ENCODE measurements around the gene TRA2B. TPM values are rescaled to one million over a fixed set of nuclear protein-coding genes. Genes with fewer than 3 reads are reported as not detected.

The TRA2B gene
- total and polyA plus RNA-seq, 7 experiments from 2014 or later: 182 to 673 (median 216) TPM

DNA sequence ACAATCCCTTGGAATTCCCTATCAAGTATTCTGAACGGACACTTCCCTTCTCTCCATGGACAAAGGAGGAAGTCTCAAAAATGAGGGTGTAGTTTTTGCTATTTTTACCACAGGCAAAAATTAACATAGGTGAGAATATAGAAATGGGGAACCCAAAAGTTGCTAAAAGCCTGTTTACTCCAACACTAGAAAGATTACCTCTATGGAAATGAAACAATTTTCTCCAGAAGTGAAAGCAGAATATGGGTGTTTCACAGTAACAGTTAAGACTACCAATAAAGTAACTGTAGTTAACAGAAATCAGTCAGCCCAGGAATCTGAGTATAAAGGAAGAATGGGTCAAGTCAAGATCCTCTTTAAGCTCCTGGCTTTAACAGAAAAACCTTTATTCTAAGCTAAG lies 9.3 kb downstream of the TRA2B start:
- peak overlapping the region; percentile 21 for H3K4me3 ChIP-seq (ENCODE audit: low read length)
- POLR2A ChIA-PET: interaction anchor here (1.8 to 3.2 kb wide), 3 partner anchors 8 to 855 kb away, joined by 7 to 39 read pairs (median 8); partner anchors contain the start of genes EIF4A2 and TRA2B

GRCh38 chr3:185927501-185928200 lies 10.2 kb downstream of the TRA2B start:
- peak overlapping the region; percentile 5 for H3K27ac ChIP-seq (ENCODE audit: low read depth, low read length)
- DNase-seq (no peak), ATAC-seq (no peak)
- peaks cover 58 to 74% of the 10 kb centered on the region in 2 donors for H3K4me1 ChIP-seq (ENCODE audit: control insufficient read depth in 2 of 2, insufficient read depth in 2 of 2, low read length in 2 of 2)
- ChIA-PET POLR2A (interaction anchor here (1.1 to 3.2 kb wide), 4 partner anchors 9 to 856 kb away, joined by 4 to 39 read pairs (median 8); partner anchors contain the start of genes EIF4A2 and TRA2B), CTCF (interaction anchor here (0.6 to 1.4 kb wide), 4 partner anchors 9 to 688 kb away, joined by 3 to 9 read pairs (median 4); partner anchors contain the start of gene TRA2B)
- Mint-ChIP-seq H3K36me3 (peaks cover 10 to 73% (median 50%) of the 10 kb centered on the region in 5 donors), H3K4me1 (peaks cover 65 to 100% (median 96%) of the 10 kb centered on the region in 7 donors), H3K27me3 (no peaks in the 10 kb centered on the region), H3K27ac (peak overlapping the region in 8 of 9 donors; percentile 18 to 80 (median 67)), H3K9me3 (peaks cover 0 to 1% (median 0%) of the 10 kb centered on the region in 11 donors), H3K4me3 (peak overlapping the region; percentile 12 to 100 (median 100))
- H3K36me3 ChIP-seq (ENCODE audit: control insufficient read depth in 2 of 3, insufficient read depth in 3 of 3, low read length in 3 of 3): peaks cover 28 to 50% (median 45%) of the 10 kb centered on the region in 3 experiments
- intact Hi-C loops (cut with micrococcal nuclease): loop anchor here in 1 of 2 donors (1.0 kb wide), 1 partner anchor 9 kb away; no protein-coding TSS in a partner anchor
- H3K9me3 ChIP-seq (ENCODE audit: control insufficient read depth in 2 of 3, low read length in 3 of 3): no peaks in the 10 kb centered on the region
- peak overlapping the region; percentile 29 for H3K4me3 ChIP-seq (ENCODE audit: low read length)
- no peaks in the 10 kb centered on the region for H3K27me3 ChIP-seq (ENCODE audit: control insufficient read depth in 2 of 2, insufficient read depth in 2 of 2, low read length in 2 of 2)

More for the DNA sequence above, 9.3 kb downstream of the TRA2B start:
- Mint-ChIP-seq H3K27ac (peak overlapping the region; percentile 4 to 91 (median 67)), H3K4me1 (peaks cover 68 to 100% (median 99%) of the 10 kb centered on the region in 7 donors), H3K36me3 (peaks cover 10 to 64% (median 45%) of the 10 kb centered on the region in 5 donors), H3K9me3 (peaks cover 0 to 1% (median 0%) of the 10 kb centered on the region in 11 donors), H3K27me3 (no peaks in the 10 kb centered on the region), H3K4me3 (peak overlapping the region; percentile 31 to 100 (median 100))
- intact Hi-C loops (cut with micrococcal nuclease): loop anchor here in 1 of 2 donors (1.0 kb wide), 1 partner anchor 8 kb away; no protein-coding TSS in a partner anchor
- Histone ChIP-seq H3K36me3 (ENCODE audit: control insufficient read depth in 2 of 3, insufficient read depth in 3 of 3, low read length in 3 of 3) (peaks cover 20 to 42% (median 37%) of the 10 kb centered on the region in 3 experiments), H3K4me1 (ENCODE audit: control insufficient read depth in 2 of 2, insufficient read depth in 2 of 2, low read length in 2 of 2) (peaks cover 60 to 80% of the 10 kb centered on the region in 2 donors), H3K27ac (ENCODE audit: low read depth, low read length) (peak overlapping the region; percentile 27), H3K9me3 (ENCODE audit: control insufficient read depth in 2 of 3, low read length in 3 of 3) (no peaks in the 10 kb centered on the region), H3K27me3 (ENCODE audit: control insufficient read depth in 2 of 2, insufficient read depth in 2 of 2, low read length in 2 of 2) (no peaks in the 10 kb centered on the region)
- ATAC-seq (peak; percentile 8), DNase-seq (no peak)
- CTCF ChIA-PET: interaction anchor here (0.6 to 1.7 kb wide), 3 partner anchors 8 to 687 kb away, joined by 3 to 6 read pairs (median 4); no protein-coding TSS in a partner anchor

DNA sequence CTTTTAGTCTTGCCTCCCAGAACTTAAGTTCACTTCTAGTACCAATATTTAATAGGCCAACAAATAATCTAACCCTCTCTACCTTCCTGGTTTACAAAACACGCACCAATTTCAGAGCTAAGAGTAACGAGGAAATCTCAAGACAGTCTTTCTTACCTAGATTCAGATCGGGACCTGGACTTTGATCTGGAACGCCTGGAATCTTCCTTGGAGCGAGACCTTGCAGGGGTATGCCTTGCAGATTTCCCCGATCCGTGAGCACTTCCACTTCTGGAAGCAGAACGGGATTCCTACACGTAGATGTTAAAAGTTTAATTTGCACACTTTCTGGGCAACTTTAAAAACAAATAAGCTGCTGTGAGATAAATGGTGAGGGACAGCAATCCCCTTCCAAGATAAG lies 11.4 kb downstream of the TRA2B start:
- ATAC-seq (no peak), DNase-seq (no peak)
- no peaks in the 10 kb centered on the region for H3K9me3 Mint-ChIP-seq
- Histone ChIP-seq H3K36me3 (ENCODE audit: control insufficient read depth in 2 of 3, insufficient read depth in 3 of 3, low read length in 3 of 3) (peaks cover 40 to 62% (median 56%) of the 10 kb centered on the region in 3 experiments), H3K4me3 (ENCODE audit: low read length) (no peak overlapping the region), H3K27ac (ENCODE audit: low read depth, low read length) (peak overlapping the region; percentile 5), H3K9me3 (ENCODE audit: control insufficient read depth in 2 of 3, low read length in 3 of 3) (no peaks in the 10 kb centered on the region), H3K27me3 (ENCODE audit: control insufficient read depth in 2 of 2, insufficient read depth in 2 of 2, low read length in 2 of 2) (no peaks in the 10 kb centered on the region), H3K4me1 (ENCODE audit: control insufficient read depth in 2 of 2, insufficient read depth in 2 of 2, low read length in 2 of 2) (peaks cover 50 to 62% of the 10 kb centered on the region in 2 donors)
- H3K4me1 Mint-ChIP-seq: peaks cover 55 to 97% (median 85%) of the 10 kb centered on the region in 7 donors
- ChIA-PET CTCF (no interaction called here), POLR2A (interaction anchor here (1.1 to 1.5 kb wide), 6 partner anchors 8 to 859 kb away, joined by 3 to 8 read pairs (median 4); partner anchors contain the start of gene TRA2B)
- peaks cover 8 to 78% (median 51%) of the 10 kb centered on the region in 5 donors for H3K36me3 Mint-ChIP-seq
- peak overlapping the region in 8 of 9 donors; percentile 18 to 79 (median 56) for H3K27ac Mint-ChIP-seq
- intact Hi-C loops (cut with micrococcal nuclease): no loop called here
- H3K4me3 Mint-ChIP-seq: peak overlapping the region in 9 of 10 donors; percentile 11 to 100 (median 63)
- no peaks in the 10 kb centered on the region for H3K27me3 Mint-ChIP-seq

DNA sequence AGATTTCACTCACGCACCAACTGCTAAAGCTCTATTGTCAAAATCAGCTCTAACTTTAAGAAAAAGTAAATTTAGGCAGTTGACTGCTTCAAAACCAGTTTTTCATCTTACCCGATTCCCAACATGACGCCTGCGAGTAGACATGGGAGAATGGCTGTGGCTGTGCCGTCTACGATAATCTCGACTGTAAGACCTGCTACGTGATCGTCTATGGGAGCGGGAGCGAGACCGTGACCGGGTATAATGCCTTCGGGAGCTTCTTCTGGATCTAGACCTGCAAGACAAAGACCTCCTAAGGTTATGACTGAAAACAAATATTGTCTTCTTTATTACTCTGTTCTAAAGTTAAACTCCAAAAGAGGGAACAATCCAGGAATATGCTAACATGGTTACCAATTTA lies 12.5 kb downstream of the TRA2B start:
- ATAC-seq: no peak
- POLR2A ChIA-PET: interaction anchor here (1.1 to 1.5 kb wide), 3 partner anchors 9 to 13 kb away, joined by 3 to 8 read pairs (median 4); partner anchors contain the start of gene TRA2B
- no peaks in the 10 kb centered on the region for H3K27me3 ChIP-seq (ENCODE audit: control insufficient read depth in 2 of 2, insufficient read depth in 2 of 2, low read length in 2 of 2)
- H3K36me3 Mint-ChIP-seq: peaks cover 6 to 76% (median 52%) of the 10 kb centered on the region in 5 donors
- no peaks in the 10 kb centered on the region for H3K27me3 Mint-ChIP-seq
- H3K4me1 Mint-ChIP-seq: peaks cover 44 to 86% (median 74%) of the 10 kb centered on the region in 7 donors
- H3K9me3 Mint-ChIP-seq: no peaks in the 10 kb centered on the region
- no peak overlapping the region for H3K4me3 ChIP-seq (ENCODE audit: low read length)
- H3K27ac Mint-ChIP-seq: peak overlapping the region in 6 of 9 donors; percentile 29 to 77 (median 66)
- H3K4me3 Mint-ChIP-seq: peak overlapping the region in 5 of 10 donors; percentile 11 to 100 (median 56)
- no peaks in the 10 kb centered on the region for H3K9me3 ChIP-seq (ENCODE audit: control insufficient read depth in 2 of 3, low read length in 3 of 3)
- H3K36me3 ChIP-seq (ENCODE audit: control insufficient read depth in 2 of 3, insufficient read depth in 3 of 3, low read length in 3 of 3): peaks cover 44 to 73% (median 53%) of the 10 kb centered on the region in 3 experiments
- no peak for DNase-seq
- H3K27ac ChIP-seq (ENCODE audit: low read depth, low read length): no peak overlapping the region
- CTCF ChIA-PET: interaction anchor here (1.1 kb wide), 1 partner anchor 692 kb away, joined by 4 read pairs; no protein-coding TSS in a partner anchor
- intact Hi-C loops (cut with micrococcal nuclease): no loop called here
- H3K4me1 ChIP-seq (ENCODE audit: control insufficient read depth in 2 of 2, insufficient read depth in 2 of 2, low read length in 2 of 2): peaks cover 39 to 51% of the 10 kb centered on the region in 2 donors

GRCh38 chr3:185924375-185924774 lies 13.4 kb downstream of the TRA2B start:
- Histone ChIP-seq H3K9me3 (ENCODE audit: control insufficient read depth in 2 of 3, low read length in 3 of 3) (no peaks in the 10 kb centered on the region), H3K36me3 (ENCODE audit: control insufficient read depth in 2 of 3, insufficient read depth in 3 of 3, low read length in 3 of 3) (peaks cover 50 to 83% (median 53%) of the 10 kb centered on the region in 3 experiments), H3K27ac (ENCODE audit: low read depth, low read length) (no peak overlapping the region), H3K4me1 (ENCODE audit: control insufficient read depth in 2 of 2, insufficient read depth in 2 of 2, low read length in 2 of 2) (peaks cover 30 to 42% of the 10 kb centered on the region in 2 donors), H3K27me3 (ENCODE audit: control insufficient read depth in 2 of 2, insufficient read depth in 2 of 2, low read length in 2 of 2) (no peaks in the 10 kb centered on the region), H3K4me3 (ENCODE audit: low read length) (no peak overlapping the region)
- H3K4me3 Mint-ChIP-seq: peak overlapping the region in 3 of 10 donors; percentile 2 to 100 (median 19)
- POLR2A ChIA-PET: interaction anchor here (0.6 to 1.1 kb wide), 3 partner anchors 13 to 55 kb away, joined by 3 to 4 read pairs (median 3); partner anchors contain the start of gene TRA2B
- intact Hi-C loops (cut with micrococcal nuclease): loop anchor here in 1 of 2 donors (1.0 kb wide), 1 partner anchor 10 kb away; no protein-coding TSS in a partner anchor
- peaks cover 35 to 80% (median 68%) of the 10 kb centered on the region in 7 donors for H3K4me1 Mint-ChIP-seq
- ATAC-seq (no peak), DNase-seq (no peak)
- H3K27ac Mint-ChIP-seq: peak overlapping the region in 5 of 9 donors; percentile 17 to 77 (median 24)
- CTCF ChIA-PET: interaction anchor here (1.1 kb wide), 1 partner anchor 692 kb away, joined by 4 read pairs; no protein-coding TSS in a partner anchor
- H3K36me3 Mint-ChIP-seq: peaks cover 6 to 77% (median 52%) of the 10 kb centered on the region in 5 donors
- H3K9me3 Mint-ChIP-seq: no peaks in the 10 kb centered on the region
- H3K27me3 Mint-ChIP-seq: no peaks in the 10 kb centered on the region

DNA sequence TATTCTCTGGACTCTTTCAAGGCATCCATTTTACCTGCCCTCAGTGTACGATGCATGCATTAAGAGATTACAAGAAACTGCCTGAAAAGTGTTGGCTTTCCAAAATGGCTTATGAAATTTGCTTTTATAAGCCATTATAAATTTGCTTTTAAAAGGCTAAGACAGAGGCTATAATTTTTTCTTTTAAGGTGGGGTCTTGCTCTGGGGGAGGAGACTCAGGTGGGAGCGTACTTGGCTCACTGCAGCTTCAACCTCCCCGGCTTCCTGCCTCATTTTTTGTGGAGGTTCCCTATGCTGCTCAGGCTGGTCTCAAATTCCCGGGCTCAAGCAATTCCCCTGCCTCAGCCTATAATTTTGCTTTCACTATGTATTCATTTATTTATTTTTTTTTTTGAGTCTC lies 17.6 kb downstream of the TRA2B start:
- Mint-ChIP-seq H3K27me3 (no peaks in the 10 kb centered on the region), H3K4me1 (peaks cover 5 to 40% (median 29%) of the 10 kb centered on the region in 7 donors), H3K9me3 (no peaks in the 10 kb centered on the region), H3K27ac (peak overlapping the region in 1 of 9 donors; percentile 47), H3K4me3 (no peak overlapping the region), H3K36me3 (peaks cover 4 to 82% (median 43%) of the 10 kb centered on the region in 5 donors)
- DNase-seq (no peak), ATAC-seq (no peak)
- Histone ChIP-seq H3K9me3 (ENCODE audit: control insufficient read depth in 2 of 3, low read length in 3 of 3) (no peaks in the 10 kb centered on the region), H3K4me1 (ENCODE audit: control insufficient read depth in 2 of 2, insufficient read depth in 2 of 2, low read length in 2 of 2) (peaks cover 0 to 2% of the 10 kb centered on the region in 2 donors), H3K27ac (ENCODE audit: low read depth, low read length) (no peak overlapping the region), H3K27me3 (ENCODE audit: control insufficient read depth in 2 of 2, insufficient read depth in 2 of 2, low read length in 2 of 2) (no peaks in the 10 kb centered on the region), H3K4me3 (ENCODE audit: low read length) (no peak overlapping the region), H3K36me3 (ENCODE audit: control insufficient read depth in 2 of 3, insufficient read depth in 3 of 3, low read length in 3 of 3) (peaks cover 54 to 99% (median 66%) of the 10 kb centered on the region in 3 experiments)
- ChIA-PET POLR2A (interaction anchor here (0.6 to 4.1 kb wide), 2 partner anchors 17 to 851 kb away, joined by 3 to 17 read pairs; partner anchors contain the start of gene TRA2B), CTCF (no interaction called here)
- intact Hi-C loops (cut with micrococcal nuclease): no loop called here
